Caco-2 (cell line): ENCODE data around the gene KCTD5. TPM values are rescaled to one million over a fixed set of nuclear protein-coding genes. Genes with fewer than 3 reads are reported as not detected.

Experiments used
- BruUV-seq: library from RNA; stranded (reverse); fragments of 400-500 nt; replicated peaks from 2 replicates; lab custom pipeline; 2021; lab: Mats Ljungman, UMichigan
- CTCF ChIA-PET: fragments of 300-600 bp; sonication (Branson Sonifier 250); formaldehyde crosslinking; loops from one replicate; lab custom pipeline; 2022; ENCODE audit warnings: antibody characterized with exemption; lab: Charles Lee
- POLR2A ChIA-PET: fragments of 300-600 bp; sonication (Branson Sonifier 250); formaldehyde crosslinking; loops from one replicate; lab custom pipeline; 2022; ENCODE audit warnings: antibody characterized with exemption; lab: Charles Lee
- DNase-seq, 2 experiments: peaks; one replicate each; pipeline versions ENCODE4 v3.0.0 to v3.0.0-alpha.2; 2020 to 2022
- H3K27me3 ChIP-seq: replicated peaks from 2 replicates; pipeline ENCODE4 v1.6.0; 2011; ENCODE audit warnings: low read length; ENCODE audit not compliant: control insufficient read depth, insufficient read depth
- H3K36me3 ChIP-seq: 2 replicates; pipeline ENCODE4 v1.5.1; 2011; ENCODE audit warnings: low read length; ENCODE audit not compliant: control insufficient read depth, insufficient read depth
- H3K4me1 ChIP-seq: fragments of 250-450 bp; sonication (Bioruptor Pico); 2 replicates; pipeline ENCODE4 v1.5.1; 2020; ENCODE audit warnings: mild to moderate bottlenecking
- H3K4me3 ChIP-seq: 2 replicates; pipeline ENCODE4 v1.5.1; 2011; ENCODE audit warnings: low read depth, mild to moderate bottlenecking, control low read depth, low read length
- H3K9me3 ChIP-seq: fragments of 250-450 bp; sonication (Bioruptor Pico); 2 replicates; pipeline ENCODE4 v1.5.1; 2020; ENCODE audit warnings: mild to moderate bottlenecking, moderate library complexity
- H3K27ac Mint-ChIP-seq: one replicate; pipeline ENCODE4 v1.8.0; 2022; ENCODE audit warnings: mixed read lengths; ENCODE audit not compliant: unreplicated experiment
- H3K27me3 Mint-ChIP-seq: one replicate; pipeline ENCODE4 v1.8.0; 2022; ENCODE audit warnings: mixed read lengths; ENCODE audit not compliant: insufficient read depth, unreplicated experiment
- H3K36me3 Mint-ChIP-seq: one replicate; pipeline ENCODE4 v1.8.0; 2022; ENCODE audit warnings: mild to moderate bottlenecking, mixed read lengths; ENCODE audit not compliant: insufficient read depth, unreplicated experiment
- H3K4me1 Mint-ChIP-seq: one replicate; pipeline ENCODE4 v1.8.0; 2022; ENCODE audit warnings: low read depth, mixed read lengths; ENCODE audit not compliant: unreplicated experiment
- H3K4me3 Mint-ChIP-seq: one replicate; pipeline ENCODE4 v1.8.0; 2022; ENCODE audit warnings: mild to moderate bottlenecking, moderate library complexity, mixed read lengths; ENCODE audit not compliant: unreplicated experiment
- H3K9me3 Mint-ChIP-seq: one replicate; pipeline ENCODE4 v1.8.0; 2022; ENCODE audit warnings: mixed read lengths; ENCODE audit not compliant: unreplicated experiment
- intact Hi-C: fragments of 100-400 bp; cut with micrococcal nuclease; formaldehyde crosslinking; loops from one replicate; pipeline ENCODE4 v1.10.0; 2022; ENCODE audit not compliant: unreplicated experiment
- total RNA-seq: library from RNA; stranded (reverse); gene quantifications from 2 replicates; pipeline ENCODE4 v1.2.3, GENCODE V29; 2022
- TF ChIP-seq, protein P1 (sequence below), 2 experiments: fragments of 200-600 bp in 1 of 2; IDR thresholded peaks; 1 replicate in 1 of 2; 2 replicates in 1 of 2; pipeline versions ENCODE4 v1.5.1 to v1.8.0; 2011 to 2022; ENCODE audit warnings: antibody characterized with exemption in 1 of 2, control low read depth in 1 of 2, inconsistent platforms in 1 of 2, low read depth in 1 of 2, low read length in 1 of 2, mild to moderate bottlenecking in 1 of 2, moderate library complexity in 1 of 2; ENCODE audit not compliant: insufficient read depth in 1 of 2, severe bottlenecking in 1 of 2, unreplicated experiment in 1 of 2

Gene KCTD5
- total RNA-seq, 1 experiment from 2014 or later = 30.4 TPM

DNA sequence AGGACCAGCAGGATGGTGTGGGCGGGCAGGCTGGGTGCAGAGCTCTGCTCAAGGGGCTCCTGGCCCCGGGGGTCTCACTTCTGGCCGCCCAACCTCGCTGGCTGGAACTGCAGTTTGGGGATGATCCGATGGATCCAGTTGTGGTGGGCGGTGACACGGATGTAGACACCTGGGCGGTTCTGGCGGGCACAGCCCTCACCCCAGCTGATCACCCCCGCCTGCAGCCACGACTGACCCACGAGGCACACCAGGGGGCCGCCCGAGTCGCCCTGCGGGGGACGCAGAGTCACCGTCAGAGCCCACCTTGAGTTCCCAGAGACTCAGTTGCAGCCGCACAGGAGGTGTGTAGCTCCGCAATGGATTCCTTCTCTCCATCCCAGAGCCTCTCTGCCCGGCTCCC is 30.2 kb downstream of the KCTD5 start:
- intact Hi-C loops = no loop called here
- Mint-ChIP-seq H3K9me3 (no peaks in the 10 kb centered on the region), H3K4me1 (no peaks in the 10 kb centered on the region), H3K36me3 (peaks cover 19% of the 10 kb centered on the region), H3K4me3 (no peak overlapping the region), H3K27ac (no peak overlapping the region), H3K27me3 (peaks cover 3% of the 10 kb centered on the region)
- TF ChIP-seq, protein P1, sequence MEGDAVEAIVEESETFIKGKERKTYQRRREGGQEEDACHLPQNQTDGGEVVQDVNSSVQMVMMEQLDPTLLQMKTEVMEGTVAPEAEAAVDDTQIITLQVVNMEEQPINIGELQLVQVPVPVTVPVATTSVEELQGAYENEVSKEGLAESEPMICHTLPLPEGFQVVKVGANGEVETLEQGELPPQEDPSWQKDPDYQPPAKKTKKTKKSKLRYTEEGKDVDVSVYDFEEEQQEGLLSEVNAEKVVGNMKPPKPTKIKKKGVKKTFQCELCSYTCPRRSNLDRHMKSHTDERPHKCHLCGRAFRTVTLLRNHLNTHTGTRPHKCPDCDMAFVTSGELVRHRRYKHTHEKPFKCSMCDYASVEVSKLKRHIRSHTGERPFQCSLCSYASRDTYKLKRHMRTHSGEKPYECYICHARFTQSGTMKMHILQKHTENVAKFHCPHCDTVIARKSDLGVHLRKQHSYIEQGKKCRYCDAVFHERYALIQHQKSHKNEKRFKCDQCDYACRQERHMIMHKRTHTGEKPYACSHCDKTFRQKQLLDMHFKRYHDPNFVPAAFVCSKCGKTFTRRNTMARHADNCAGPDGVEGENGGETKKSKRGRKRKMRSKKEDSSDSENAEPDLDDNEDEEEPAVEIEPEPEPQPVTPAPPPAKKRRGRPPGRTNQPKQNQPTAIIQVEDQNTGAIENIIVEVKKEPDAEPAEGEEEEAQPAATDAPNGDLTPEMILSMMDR (IDR thresholded peaks at IDR 0.05; ENCODE audit: insufficient read depth in 1 of 2, low read depth in 1 of 2, low read length in 1 of 2, severe bottlenecking in 1 of 2, unreplicated experiment in 1 of 2) = no peak
- H3K4me1 ChIP-seq = no peaks in the 10 kb centered on the region
- H3K36me3 ChIP-seq = no peaks in the 10 kb centered on the region; the same call in 1 of the 2 replicates
- no TSS peak for BruUV-seq
- H3K4me3 ChIP-seq = no peak overlapping the region
- no peaks in the 10 kb centered on the region for H3K9me3 ChIP-seq
- no peaks in the 10 kb centered on the region for H3K27me3 ChIP-seq
- CTCF ChIA-PET = no interaction called here
- POLR2A ChIA-PET = no interaction called here
- no peak for DNase-seq

DNA sequence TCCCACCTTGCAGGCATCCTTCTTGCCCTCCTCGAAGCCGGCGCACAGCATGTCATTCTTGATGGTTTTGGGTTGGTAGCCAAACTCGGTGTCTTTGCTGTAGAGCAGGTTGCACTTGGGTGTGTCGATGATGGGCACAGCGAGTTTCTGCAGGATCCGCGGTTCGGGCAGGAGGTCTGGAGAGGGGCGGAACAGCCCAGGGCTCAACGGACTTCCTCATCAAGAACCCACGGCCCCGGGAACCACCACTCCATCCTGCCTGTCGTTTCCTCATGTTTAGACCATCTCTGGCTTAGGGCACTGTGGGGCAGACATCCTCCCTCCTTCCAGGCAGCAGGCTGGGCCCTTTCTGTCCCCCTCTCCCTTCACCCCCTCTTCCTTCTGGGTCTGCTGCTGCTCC is 31.2 kb downstream of the KCTD5 start:
- Mint-ChIP-seq H3K36me3 (peaks cover 11% of the 10 kb centered on the region), H3K4me3 (no peak overlapping the region), H3K9me3 (no peaks in the 10 kb centered on the region), H3K27ac (no peak overlapping the region), H3K4me1 (no peaks in the 10 kb centered on the region), H3K27me3 (peaks cover 3% of the 10 kb centered on the region)
- TF ChIP-seq, protein P1 (IDR thresholded peaks at IDR 0.05; ENCODE audit: insufficient read depth in 1 of 2, low read depth in 1 of 2, low read length in 1 of 2, severe bottlenecking in 1 of 2, unreplicated experiment in 1 of 2) = no peak
- POLR2A ChIA-PET = no interaction called here
- Histone ChIP-seq H3K4me3 (no peak overlapping the region), H3K36me3 (no peaks in the 10 kb centered on the region), H3K4me1 (peaks cover under 1% of the 10 kb centered on the region), H3K27me3 (no peaks in the 10 kb centered on the region), H3K9me3 (no peaks in the 10 kb centered on the region)
- CTCF ChIA-PET = no interaction called here
- no TSS peak for BruUV-seq
- DNase-seq = no peak
- intact Hi-C loops = no loop called here

DNA sequence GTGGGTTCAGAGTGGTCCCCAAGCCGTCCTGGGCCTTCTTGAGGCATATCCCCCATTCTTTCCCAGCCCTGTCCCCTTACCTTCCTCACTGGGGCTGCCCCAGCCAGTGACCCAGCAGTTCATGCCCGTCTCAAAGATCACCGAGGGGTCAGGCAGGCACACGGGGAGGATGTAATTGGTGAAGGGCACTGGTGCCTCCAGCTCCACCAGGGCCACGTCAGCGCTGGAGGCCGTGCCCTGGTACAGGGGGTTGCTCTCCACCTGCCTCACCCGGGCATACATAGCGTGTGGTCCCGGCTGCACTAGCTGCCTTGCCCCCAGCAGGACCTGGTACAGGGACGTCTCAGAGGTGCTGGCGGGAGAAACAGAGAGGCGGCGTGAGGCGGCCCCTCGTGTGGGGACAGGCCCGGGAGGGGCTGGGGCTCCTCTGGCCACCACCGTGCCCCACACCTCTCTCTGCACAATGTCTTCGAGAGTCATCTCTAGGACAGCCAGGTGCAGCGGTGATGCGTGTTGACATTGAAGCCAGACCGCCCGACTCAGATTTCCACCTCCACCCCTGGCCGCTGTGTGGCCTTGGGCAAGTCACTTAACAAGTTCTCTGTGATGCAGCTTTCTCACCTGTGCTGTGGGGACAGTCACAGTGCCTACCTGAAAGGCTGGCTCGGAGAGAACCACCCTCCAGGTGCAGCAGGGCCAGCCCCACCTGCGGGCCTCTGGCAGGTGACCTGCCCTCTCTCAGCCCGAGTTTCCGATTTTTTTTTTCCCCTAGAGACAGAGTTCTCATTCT is 31.9 kb downstream of the KCTD5 start:
- H3K36me3 ChIP-seq = no peaks in the 10 kb centered on the region
- Mint-ChIP-seq H3K4me3 (no peak overlapping the region), H3K27me3 (peaks cover 3% of the 10 kb centered on the region), H3K4me1 (no peaks in the 10 kb centered on the region), H3K36me3 (peaks cover 11% of the 10 kb centered on the region), H3K27ac (no peak overlapping the region), H3K9me3 (no peaks in the 10 kb centered on the region)
- peaks cover 7% of the 10 kb centered on the region for H3K4me1 ChIP-seq
- intact Hi-C loops = no loop called here
- ChIA-PET POLR2A (no interaction called here), CTCF (no interaction called here)
- no peak overlapping the region for H3K4me3 ChIP-seq
- no peaks in the 10 kb centered on the region for H3K27me3 ChIP-seq
- TF ChIP-seq, protein P1 (IDR thresholded peaks at IDR 0.05; ENCODE audit: insufficient read depth in 1 of 2, low read depth in 1 of 2, low read length in 1 of 2, severe bottlenecking in 1 of 2, unreplicated experiment in 1 of 2) = no peak
- H3K9me3 ChIP-seq = no peaks in the 10 kb centered on the region
- DNase-seq = no peak
- BruUV-seq = no TSS peak
